HepG2 (cell line): ENCODE data around the gene GNMT. TPM values are rescaled to one million over a fixed set of nuclear protein-coding genes. Genes with fewer than 3 reads are reported as not detected.

Source experiments
- AGO1 ChIP-seq: fragments of 200-400 bp; formaldehyde crosslinking; IDR thresholded peaks from 2 replicates; pipeline ENCODE4 v1.6.1; 2017; ENCODE audit warnings: mild to moderate bottlenecking, low read depth, low read length, moderate library complexity; ENCODE audit not compliant: poor library complexity, severe bottlenecking
- ARNT ChIP-seq: fragments of 450-650 bp; IDR thresholded peaks from 2 replicates; pipeline ENCODE4 v1.6.1; 2017
- ATF2 ChIP-seq: sonication (generic); formaldehyde crosslinking; IDR thresholded peaks from 2 replicates; pipeline ENCODE4 v1.4.0; 2020; ENCODE audit warnings: missing genetic modification reagents
- CBX1 ChIP-seq: IDR thresholded peaks from one replicate; pipeline ENCODE4 v1.6.1; 2016; ENCODE audit warnings: antibody characterized with exemption, low read depth
- CREM ChIP-seq, 2 experiments: sonication (generic) in 1 of 2; formaldehyde crosslinking in 1 of 2; IDR thresholded peaks; 2 replicates each; pipeline versions ENCODE4 v1.4.0 to v1.6.1; 2016 to 2020; ENCODE audit warnings: antibody characterized with exemption in 1 of 2, mild to moderate bottlenecking in 1 of 2, missing genetic modification reagents in 1 of 2
- E2F5 ChIP-seq: sonication (generic); formaldehyde crosslinking; conservative IDR thresholded peaks from 2 replicates; pipeline ENCODE4 v1.4.0; 2020; ENCODE audit warnings: missing genetic modification reagents
- PAF1 ChIP-seq: IDR thresholded peaks from 2 replicates; pipeline ENCODE4 v1.6.1; 2016; ENCODE audit warnings: missing genetic modification reagents, missing compliant biosample characterization
- PLSCR1 ChIP-seq: sonication (generic); formaldehyde crosslinking; IDR thresholded peaks from 2 replicates; pipeline ENCODE4 v1.5.0; 2020; ENCODE audit warnings: missing genetic modification reagents, mild to moderate bottlenecking, borderline replicate concordance
- SP4 ChIP-seq: sonication (generic); formaldehyde crosslinking; IDR thresholded peaks from 2 replicates; pipeline ENCODE4 v1.8.1; 2023; ENCODE audit warnings: mild to moderate bottlenecking, missing genetic modification reagents
- SRF ChIP-seq: IDR thresholded peaks from 2 replicates; pipeline ENCODE4 v1.6.1; 2011; ENCODE audit warnings: mild to moderate bottlenecking, low read depth, low read length, moderate library complexity
- SYNCRIP ChIP-seq: fragments of 200-400 bp; formaldehyde crosslinking; IDR thresholded peaks from 2 replicates; pipeline ENCODE4 v1.6.1; 2018; ENCODE audit warnings: mild to moderate bottlenecking, low read depth, low read length; ENCODE audit not compliant: insufficient read depth
- TEAD3 ChIP-seq: optimal IDR thresholded peaks from 2 replicates; pipeline ENCODE3; 2016; ENCODE audit warnings: borderline replicate concordance
- TFE3 ChIP-seq: IDR thresholded peaks from 2 replicates; pipeline ENCODE4 v1.6.1; 2016
- ZBTB37 ChIP-seq: sonication (generic); formaldehyde crosslinking; IDR thresholded peaks from 2 replicates; pipeline ENCODE4 v1.4.0; 2020; ENCODE audit warnings: mild to moderate bottlenecking, missing genetic modification reagents
- ZFP90 ChIP-seq: sonication (generic); formaldehyde crosslinking; IDR thresholded peaks from 2 replicates; pipeline ENCODE4 v1.8.0; 2022; ENCODE audit warnings: missing genetic modification reagents, mild to moderate bottlenecking, inconsistent platforms, borderline replicate concordance
- ZNF274 ChIP-seq: sonication (generic); formaldehyde crosslinking; IDR thresholded peaks from 2 replicates; pipeline ENCODE4 v1.5.1; 2020; ENCODE audit warnings: mild to moderate bottlenecking, missing genetic modification reagents
- ZNF441 ChIP-seq: sonication (generic); formaldehyde crosslinking; IDR thresholded peaks from 2 replicates; pipeline ENCODE4 v1.7.0; 2021; ENCODE audit warnings: missing genetic modification reagents, borderline replicate concordance
- ZNF558 ChIP-seq: sonication (generic); formaldehyde crosslinking; IDR thresholded peaks from 2 replicates; pipeline ENCODE4 v1.9.0; 2022; ENCODE audit warnings: mild to moderate bottlenecking, missing genetic modification reagents, borderline replicate concordance
- ZNF629 ChIP-seq: sonication (generic); formaldehyde crosslinking; conservative IDR thresholded peaks from 2 replicates; pipeline ENCODE4 v1.5.0; 2020; ENCODE audit warnings: missing genetic modification reagents
- ZNF75D ChIP-seq: sonication (generic); formaldehyde crosslinking; IDR thresholded peaks from 2 replicates; pipeline ENCODE4 v1.8.1; 2023; ENCODE audit warnings: missing genetic modification reagents, mild to moderate bottlenecking, borderline replicate concordance
- ZNF883 ChIP-seq: sonication (generic); formaldehyde crosslinking; IDR thresholded peaks from 2 replicates; pipeline ENCODE4 v1.5.1; 2020; ENCODE audit warnings: mild to moderate bottlenecking, missing genetic modification reagents; ENCODE audit errors: not compliant biosample characterization
- polyA plus RNA-seq, 8 experiments: library from polyadenylated mRNA; depleted of rRNA in 3 of 8; stranded (reverse) in 7 of 8; unstranded in 1 of 8; fragments of >200 nt; fragmentation: Illumina TruSeq in 4 of 8; extraction: Trizol in 4 of 8; gene quantifications; 2 replicates each; pipeline versions ENCODE4 v1.2.1 to v1.2.3, GENCODE V29; 2011 to 2016; ENCODE audit warnings: low read depth in 4 of 8, missing spikeins in 1 of 8, mixed read lengths in 1 of 8; ENCODE audit not compliant: insufficient read depth in 1 of 8
- total RNA-seq, 5 experiments: library from RNA; depleted of rRNA; stranded (reverse); fragments of >200 nt; fragmentation: Illumina TruSeq; extraction: Trizol; gene quantifications; 2 replicates each; pipeline ENCODE4 v1.2.3, GENCODE V29; 2016; ENCODE audit warnings: low read depth in 1 of 5

GNMT gene
- total and polyA plus RNA-seq, 2 of the 13 experiments (the other 11 are each of a cell fraction or from before 2014, with no cell fraction given) = 2.8 to 7.0 TPM

- peak; percentile 50; the same call in 1 of the 2 replicates for TF ChIP-seq TFE3 (CRISPR knock-in tag)
- TF ChIP-seq ARNT = no peak
- TF ChIP-seq ZFP90 (CRISPR knock-in tag) = no peak; the same call in none of the 2 replicates
- TF ChIP-seq CBX1 = no peak
- TF ChIP-seq AGO1 = peak; percentile 49
- TF ChIP-seq ZNF629 = 0 out of 2 replicates have a peak, but pooled peaks have one; percentile 10
- no peak for TF ChIP-seq SYNCRIP
- TF ChIP-seq ZNF441 (CRISPR knock-in tag) = peak; percentile 54; the same call in 1 of the 2 replicates
- no peak for TF ChIP-seq SP4
- no peak for TF ChIP-seq ZNF558 (CRISPR knock-in tag)
- TF ChIP-seq ZNF75D (CRISPR knock-in tag) = no peak
- TF ChIP-seq ZNF883 (CRISPR knock-in tag) = peak; percentile 77
- no peak for TF ChIP-seq SRF
- TF ChIP-seq PAF1 (CRISPR knock-in tag) = no peak
- peak; percentile 91 for TF ChIP-seq ZNF274 (CRISPR knock-in tag)
- TF ChIP-seq PLSCR1 (CRISPR knock-in tag) = no peak
- peak; percentile 79 for TF ChIP-seq E2F5 (CRISPR knock-in tag)
- TF ChIP-seq CREM (IDR thresholded peaks at IDR 0.05) = no peak
- no peak for TF ChIP-seq CREM (CRISPR knock-in tag; IDR thresholded peaks at IDR 0.05)
- no peak for TF ChIP-seq ZBTB37 (CRISPR knock-in tag)
- peak; percentile 29; the same call in 1 of the 2 replicates for TF ChIP-seq ATF2 (CRISPR knock-in tag)
- no peak for TF ChIP-seq TEAD3 (CRISPR knock-in tag)
Measured at GRCh38 chr6:42960243-42961019, at the start of gene GNMT (continued).
